ENCODE results near the gene ACBD3.

The ACBD3 gene

DNA sequence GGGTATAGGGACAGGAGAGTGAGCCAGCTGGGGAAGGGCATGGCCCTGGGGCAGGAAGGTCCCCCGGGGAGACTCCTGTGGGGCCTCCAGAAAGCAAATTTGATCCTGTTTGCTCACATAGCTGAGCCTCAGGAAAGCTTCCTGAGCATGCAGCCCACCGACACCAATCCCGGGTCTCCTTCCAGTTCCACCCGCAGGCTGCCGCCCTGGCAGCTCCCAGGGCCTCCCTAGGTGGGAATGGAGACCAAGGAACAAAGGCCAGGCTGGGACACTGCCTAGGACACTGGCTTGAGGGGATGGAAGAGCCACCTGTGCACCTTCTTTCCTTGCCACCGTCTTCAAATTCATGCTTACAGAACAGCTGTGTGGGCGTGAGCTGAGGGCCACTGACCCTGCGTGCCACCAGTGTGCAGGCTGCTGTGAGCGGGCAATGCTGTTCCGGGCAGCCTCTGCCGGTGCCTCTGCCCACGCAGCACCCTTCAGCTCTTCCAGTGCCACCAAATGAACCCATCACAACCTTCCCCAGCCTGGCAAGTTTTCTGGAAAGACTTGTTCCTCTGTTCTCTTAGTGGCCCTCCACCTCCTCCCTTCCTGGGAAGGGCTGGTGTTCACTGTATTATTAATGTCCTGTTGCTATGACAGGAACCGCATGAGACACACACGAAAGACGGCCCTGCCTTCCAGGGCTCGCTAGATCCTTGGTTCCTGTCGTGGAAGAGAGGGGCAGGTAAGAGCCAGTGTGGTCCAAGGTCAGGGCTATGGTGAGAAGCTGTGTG is 53.6 kb downstream of the ACBD3 start:
- no peak overlapping the region for H2BK12ac ChIP-seq (ENCODE audit: low read length)
- H3K14ac ChIP-seq (ENCODE audit: low read length), result no peak overlapping the region
- H3K18ac ChIP-seq (ENCODE audit: low read length), result no peak overlapping the region

DNA sequence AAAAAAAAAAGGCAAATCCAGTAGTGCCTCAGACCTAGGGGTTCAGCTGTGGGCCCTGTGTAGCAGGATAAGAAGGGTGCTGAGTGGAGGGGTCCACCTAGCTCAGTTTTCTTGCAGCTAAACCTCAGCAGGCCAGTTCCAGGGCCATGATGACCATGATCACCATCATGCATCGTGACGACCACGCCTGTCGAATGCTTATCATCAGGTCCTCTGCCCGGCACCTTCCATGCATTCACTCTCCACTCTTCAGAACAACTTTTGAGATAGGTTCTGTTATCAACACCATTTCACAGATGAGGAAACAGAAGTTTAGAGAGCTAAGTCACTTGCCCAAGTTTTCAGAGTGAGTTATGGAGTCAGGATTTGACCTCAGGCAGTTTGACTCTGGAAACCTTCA is 54.9 kb downstream of the ACBD3 start:
- H4K12ac ChIP-seq (ENCODE audit: low read depth, low read length), result no peak overlapping the region
- H3K27ac ChIP-seq (ENCODE audit: low read depth, low read length), result no peak overlapping the region
- peaks cover 21 to 22% of the 10 kb centered on the region in 2 experiments for H3K4me1 ChIP-seq (ENCODE audit: control insufficient read depth in 1 of 2, insufficient read depth in 2 of 2, low read length in 2 of 2)
- no peak overlapping the region for H3K14ac ChIP-seq (ENCODE audit: low read length)
- no peak overlapping the region for H3K23ac ChIP-seq (ENCODE audit: low read length)
- peak; percentile 60 to 87 for DNase-seq
- H2BK12ac ChIP-seq (ENCODE audit: low read length), result no peak overlapping the region
- H3K79me2 ChIP-seq (ENCODE audit: control insufficient read depth, insufficient read depth, low read length, poor library complexity), result no peaks in the 10 kb centered on the region
- no CpG with 5 or more reads among the region's 5 CpGs for WGBS (ENCODE audit: extremely low coverage, insufficient coverage, insufficient read length)
- no peak overlapping the region for H3K4me3 ChIP-seq (ENCODE audit: low read depth, low read length)
- no peak overlapping the region for H4K8ac ChIP-seq (ENCODE audit: low read depth, low read length)
- H3K9me3 ChIP-seq (ENCODE audit: insufficient read depth, low read depth, low read length), result peaks cover 2% of the 10 kb centered on the region
- no peak overlapping the region for H4K91ac ChIP-seq (ENCODE audit: low read depth, low read length)
- no peak overlapping the region for H2AFZ ChIP-seq (ENCODE audit: insufficient read depth, low read length, poor library complexity)
- no peak overlapping the region for H2AK5ac ChIP-seq (ENCODE audit: low read length)
- H3K4me2 ChIP-seq (ENCODE audit: low read length), result no peak overlapping the region
- no peak overlapping the region for H2BK5ac ChIP-seq (ENCODE audit: low read depth, low read length, poor library complexity)
- peaks cover 4% of the 10 kb centered on the region for H3K79me1 ChIP-seq (ENCODE audit: low read length)
- no peaks in the 10 kb centered on the region for H3K27me3 ChIP-seq (ENCODE audit: insufficient read depth, low read length)
- no peak overlapping the region for H3K9ac ChIP-seq (ENCODE audit: low read length)
- H2BK120ac ChIP-seq (ENCODE audit: insufficient read depth, low read length, poor library complexity), result no peak overlapping the region
- no peaks in the 10 kb centered on the region for H3K36me3 ChIP-seq (ENCODE audit: control insufficient read depth in 1 of 2, insufficient read depth in 2 of 2, low read length in 2 of 2)
- H3K18ac ChIP-seq (ENCODE audit: low read length), result no peak overlapping the region
- H3K4ac ChIP-seq (ENCODE audit: low read depth, low read length), result no peak overlapping the region

More for the DNA sequence above, 53.6 kb downstream of the ACBD3 start:
- Histone ChIP-seq H2BK5ac (ENCODE audit: low read depth, low read length, poor library complexity) (no peak overlapping the region), H4K8ac (ENCODE audit: low read depth, low read length) (no peak overlapping the region), H3K9me3 (ENCODE audit: insufficient read depth, low read depth, low read length) (peaks cover 2% of the 10 kb centered on the region), H3K27ac (ENCODE audit: low read depth, low read length) (no peak overlapping the region), H2BK120ac (ENCODE audit: insufficient read depth, low read length, poor library complexity) (no peak overlapping the region), H3K4me3 (ENCODE audit: low read depth, low read length) (no peak overlapping the region), H3K4me2 (ENCODE audit: low read length) (no peak overlapping the region), H3K27me3 (ENCODE audit: insufficient read depth, low read length) (no peaks in the 10 kb centered on the region), H3K23ac (ENCODE audit: low read length) (no peak overlapping the region), H4K91ac (ENCODE audit: low read depth, low read length) (no peak overlapping the region), H3K4me1 (ENCODE audit: control insufficient read depth in 1 of 2, insufficient read depth in 2 of 2, low read length in 2 of 2) (peaks cover 16 to 18% of the 10 kb centered on the region in 2 experiments), H2AFZ (ENCODE audit: insufficient read depth, low read length, poor library complexity) (no peak overlapping the region), H3K36me3 (ENCODE audit: control insufficient read depth in 1 of 2, insufficient read depth in 2 of 2, low read length in 2 of 2) (no peaks in the 10 kb centered on the region), H3K4ac (ENCODE audit: low read depth, low read length) (no peak overlapping the region), H3K79me1 (ENCODE audit: low read length) (peaks cover 1% of the 10 kb centered on the region), H3K9ac (ENCODE audit: low read length) (no peak overlapping the region), H2AK5ac (ENCODE audit: low read length) (no peak overlapping the region), H3K79me2 (ENCODE audit: control insufficient read depth, insufficient read depth, low read length, poor library complexity) (no peaks in the 10 kb centered on the region), H4K12ac (ENCODE audit: low read depth, low read length) (no peak overlapping the region)
- DNase-seq, result peak in 1 of 2 donors; percentile 48
- WGBS (ENCODE audit: extremely low coverage, insufficient coverage, insufficient read length), result no CpG with 5 or more reads among the region's 17 CpGs

DNA sequence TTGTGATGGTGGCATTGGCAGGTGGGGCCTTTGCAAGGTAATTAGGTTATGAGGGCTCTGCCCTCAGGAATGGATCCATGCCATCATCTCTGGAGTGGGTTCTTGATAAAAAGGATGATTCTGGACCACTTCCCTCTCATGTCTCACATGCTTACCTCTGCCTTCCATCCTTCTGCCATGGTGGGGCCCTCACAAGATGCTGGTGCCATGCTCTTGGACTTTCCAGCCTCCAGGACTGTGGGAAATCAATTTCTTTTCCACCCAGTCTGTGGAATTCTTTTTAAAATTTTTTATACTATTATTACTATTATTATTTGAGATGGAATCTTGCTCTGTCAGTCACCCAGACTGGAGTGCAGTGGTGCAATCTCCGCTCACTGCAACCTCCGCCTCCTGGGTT is 57.3 kb downstream of the ACBD3 start:
- H3K4me3 ChIP-seq (ENCODE audit: low read depth, low read length), result no peak overlapping the region
- H3K36me3 ChIP-seq (ENCODE audit: control insufficient read depth in 1 of 2, insufficient read depth in 2 of 2, low read length in 2 of 2), result no peaks in the 10 kb centered on the region
- H3K79me1 ChIP-seq (ENCODE audit: low read length), result peaks cover 4% of the 10 kb centered on the region
- H3K23ac ChIP-seq (ENCODE audit: low read length), result no peak overlapping the region
- H3K79me2 ChIP-seq (ENCODE audit: control insufficient read depth, insufficient read depth, low read length, poor library complexity), result no peaks in the 10 kb centered on the region
- H3K4me2 ChIP-seq (ENCODE audit: low read length), result no peak overlapping the region
- no peak overlapping the region for H3K9ac ChIP-seq (ENCODE audit: low read length)
- no peak overlapping the region for H3K14ac ChIP-seq (ENCODE audit: low read length)
- no peak overlapping the region for H2AK5ac ChIP-seq (ENCODE audit: low read length)
- no peak overlapping the region for H3K18ac ChIP-seq (ENCODE audit: low read length)
- H4K8ac ChIP-seq (ENCODE audit: low read depth, low read length), result no peak overlapping the region
- H2BK120ac ChIP-seq (ENCODE audit: insufficient read depth, low read length, poor library complexity), result no peak overlapping the region
- no peak overlapping the region for H3K27ac ChIP-seq (ENCODE audit: low read depth, low read length)
- no CpG with 5 or more reads among the region's 2 CpGs for WGBS (ENCODE audit: extremely low coverage, insufficient coverage, insufficient read length)
- H2AFZ ChIP-seq (ENCODE audit: insufficient read depth, low read length, poor library complexity), result no peak overlapping the region
- no peak overlapping the region for H3K4ac ChIP-seq (ENCODE audit: low read depth, low read length)
- no peaks in the 10 kb centered on the region for H3K27me3 ChIP-seq (ENCODE audit: insufficient read depth, low read length)
- no peak overlapping the region for H2BK12ac ChIP-seq (ENCODE audit: low read length)
- peaks cover 1% of the 10 kb centered on the region for H3K9me3 ChIP-seq (ENCODE audit: insufficient read depth, low read depth, low read length)
- peak in 1 of 2 donors; percentile 85 for DNase-seq
- no peak overlapping the region for H2BK5ac ChIP-seq (ENCODE audit: low read depth, low read length, poor library complexity)
- H4K12ac ChIP-seq (ENCODE audit: low read depth, low read length), result no peak overlapping the region
- H4K91ac ChIP-seq (ENCODE audit: low read depth, low read length), result no peak overlapping the region
- peaks cover 21 to 22% of the 10 kb centered on the region in 2 experiments for H3K4me1 ChIP-seq (ENCODE audit: control insufficient read depth in 1 of 2, insufficient read depth in 2 of 2, low read length in 2 of 2)

DNA sequence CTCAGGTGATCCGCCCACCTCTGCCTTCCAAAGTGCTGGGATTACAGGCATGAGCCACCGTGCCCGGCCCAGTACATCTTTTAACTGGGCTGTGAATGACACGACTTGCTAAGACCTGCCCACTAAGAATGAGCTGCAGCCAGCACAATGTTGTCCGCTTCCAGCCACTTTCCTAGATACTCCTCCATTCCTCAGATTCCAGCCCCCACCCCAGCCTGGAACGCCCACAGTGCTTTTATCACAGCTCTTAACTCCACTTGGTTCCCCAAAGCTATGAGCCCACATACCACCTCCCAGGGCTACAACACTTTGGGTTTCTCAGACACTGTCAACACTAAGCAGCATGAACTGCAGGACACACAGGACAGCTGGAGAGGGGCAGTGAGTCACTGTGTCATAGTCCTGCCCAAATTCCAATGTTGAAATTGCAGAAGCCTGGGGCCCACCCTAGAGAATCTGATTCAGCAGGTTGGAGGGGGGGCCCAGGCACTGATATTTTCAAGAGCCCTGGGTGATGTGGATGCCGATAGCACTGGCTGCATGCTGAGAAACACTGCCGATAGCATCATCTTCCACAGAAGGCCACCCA is 58.0 kb downstream of the ACBD3 start:
- H2BK5ac ChIP-seq (ENCODE audit: low read depth, low read length, poor library complexity), result no peak overlapping the region
- no CpG with 5 or more reads among the region's 8 CpGs for WGBS (ENCODE audit: extremely low coverage, insufficient coverage, insufficient read length)
- H3K9me3 ChIP-seq (ENCODE audit: insufficient read depth, low read depth, low read length), result no peaks in the 10 kb centered on the region
- no peaks in the 10 kb centered on the region for H3K36me3 ChIP-seq (ENCODE audit: control insufficient read depth in 1 of 2, insufficient read depth in 2 of 2, low read length in 2 of 2)
- no peak overlapping the region for H3K4me3 ChIP-seq (ENCODE audit: low read depth, low read length)
- H3K4ac ChIP-seq (ENCODE audit: low read depth, low read length), result no peak overlapping the region
- no peak overlapping the region for H3K14ac ChIP-seq (ENCODE audit: low read length)
- no peak overlapping the region for H3K23ac ChIP-seq (ENCODE audit: low read length)
- H2BK12ac ChIP-seq (ENCODE audit: low read length), result no peak overlapping the region
- no peak overlapping the region for H4K8ac ChIP-seq (ENCODE audit: low read depth, low read length)
- no peak overlapping the region for H2BK120ac ChIP-seq (ENCODE audit: insufficient read depth, low read length, poor library complexity)
- no peak overlapping the region for H2AFZ ChIP-seq (ENCODE audit: insufficient read depth, low read length, poor library complexity)
- no peak overlapping the region for H3K9ac ChIP-seq (ENCODE audit: low read length)
- no peak overlapping the region for H4K91ac ChIP-seq (ENCODE audit: low read depth, low read length)
- no peak overlapping the region for H2AK5ac ChIP-seq (ENCODE audit: low read length)
- peaks cover 21 to 22% of the 10 kb centered on the region in 2 experiments for H3K4me1 ChIP-seq (ENCODE audit: control insufficient read depth in 1 of 2, insufficient read depth in 2 of 2, low read length in 2 of 2)
- peaks cover 4% of the 10 kb centered on the region for H3K79me1 ChIP-seq (ENCODE audit: low read length)
- H3K4me2 ChIP-seq (ENCODE audit: low read length), result peak overlapping the region; percentile 6
- H3K79me2 ChIP-seq (ENCODE audit: control insufficient read depth, insufficient read depth, low read length, poor library complexity), result no peaks in the 10 kb centered on the region
- H3K27ac ChIP-seq (ENCODE audit: low read depth, low read length), result no peak overlapping the region
- no peak overlapping the region for H4K12ac ChIP-seq (ENCODE audit: low read depth, low read length)
- H3K27me3 ChIP-seq (ENCODE audit: insufficient read depth, low read length), result no peaks in the 10 kb centered on the region
- H3K18ac ChIP-seq (ENCODE audit: low read length), result no peak overlapping the region
- peak; percentile 96 to 97 for DNase-seq

Measured in trophoblast cell (in vitro differentiated cells and primary cell).